SJCRH30 (cell line): ENCODE data around the gene AMIGO3. TPM values are rescaled to one million over a fixed set of nuclear protein-coding genes. Genes with fewer than 3 reads are reported as not detected.

Experiments
- DNase-seq, 2 experiments: peaks; one replicate each; pipeline ENCODE4 v3.0.0-alpha.2; 2015 to 2020
- H3K27ac ChIP-seq: fragments of 250-450 bp; sonication (Bioruptor Pico); 2 replicates; pipeline ENCODE4 v1.5.1; 2020; ENCODE audit warnings: mild to moderate bottlenecking, moderate library complexity
- H3K27me3 ChIP-seq: fragments of 250-450 bp; sonication (Bioruptor Pico); 2 replicates; pipeline ENCODE4 v1.5.1; 2020; ENCODE audit warnings: mild to moderate bottlenecking, moderate library complexity
- H3K36me3 ChIP-seq: fragments of 250-450 bp; sonication (Bioruptor Pico); 2 replicates; pipeline ENCODE4 v1.5.1; 2020; ENCODE audit warnings: mild to moderate bottlenecking, moderate library complexity
- H3K4me1 ChIP-seq: fragments of 250-450 bp; sonication (Bioruptor Pico); 2 replicates; pipeline ENCODE4 v1.5.1; 2020; ENCODE audit warnings: mild to moderate bottlenecking, moderate library complexity
- H3K4me3 ChIP-seq: fragments of 250-450 bp; sonication (Bioruptor Pico); 2 replicates; pipeline ENCODE4 v1.5.1; 2020; ENCODE audit warnings: mild to moderate bottlenecking, moderate library complexity
- H3K9me3 ChIP-seq: fragments of 250-450 bp; sonication (Bioruptor Pico); replicated peaks from 2 replicates; pipeline ENCODE4 v1.5.1; 2020; ENCODE audit warnings: mild to moderate bottlenecking, moderate library complexity
- total RNA-seq: library from RNA; depleted of rRNA; stranded (reverse); fragments of >200 nt; shearing (Covaris generic); gene quantifications from 2 replicates; pipeline ENCODE4 v1.2.3, GENCODE V29; 2014

Gene AMIGO3
- total RNA-seq, 1 experiment from 2014 or later = 4.2 TPM

- Histone ChIP-seq H3K27me3 (no peaks in the 10 kb centered on the region), H3K9me3 (no peaks in the 10 kb centered on the region), H3K27ac (no peak overlapping the region), H3K4me3 (no peak overlapping the region), H3K36me3 (peaks cover 21% of the 10 kb centered on the region), H3K4me1 (no peaks in the 10 kb centered on the region)
- DNase-seq = no peak
Observed at GRCh38 chr3:49733551-49733950, 14.1 kb upstream of the AMIGO3 start.

- DNase-seq = no peak
- Histone ChIP-seq H3K36me3 (peaks cover 21% of the 10 kb centered on the region), H3K9me3 (no peaks in the 10 kb centered on the region), H3K4me3 (no peak overlapping the region), H3K27me3 (no peaks in the 10 kb centered on the region), H3K27ac (no peak overlapping the region), H3K4me1 (no peaks in the 10 kb centered on the region)
Observed at GRCh38 chr3:49732597-49732996, 13.1 kb upstream of the AMIGO3 start.

DNA sequence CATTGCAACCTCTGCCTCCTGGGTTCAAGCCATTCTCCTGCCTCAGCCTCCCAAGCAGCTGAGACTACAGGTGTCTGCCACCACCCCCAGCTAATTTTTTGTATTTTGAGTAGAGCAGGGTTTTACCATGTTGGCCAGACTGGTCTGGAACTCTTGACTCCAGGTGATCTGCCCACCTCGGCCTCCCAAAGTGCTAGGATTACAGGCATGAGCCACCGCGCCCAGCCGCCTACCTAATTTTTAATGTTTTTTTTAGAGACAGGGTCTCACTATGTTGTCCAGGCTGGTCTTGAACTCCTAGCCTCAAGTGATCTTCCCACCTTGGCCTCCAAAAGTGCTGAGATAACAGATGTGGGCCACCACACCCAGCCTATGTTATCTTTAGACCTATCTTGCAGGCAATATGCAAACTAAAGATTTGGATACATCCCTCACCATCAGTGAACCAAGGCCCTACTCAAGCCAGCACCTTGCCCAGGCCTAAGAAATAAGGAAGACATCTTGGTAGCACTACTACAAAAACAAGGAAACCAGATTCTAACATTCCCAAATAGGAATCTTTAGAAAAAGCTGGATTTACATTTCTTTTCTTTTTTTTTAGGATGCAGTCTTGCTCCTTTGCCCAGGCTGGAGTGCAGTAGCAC is 10.6 kb upstream of the AMIGO3 start:
- Histone ChIP-seq H3K4me3 (no peak overlapping the region), H3K27ac (no peak overlapping the region), H3K9me3 (no peaks in the 10 kb centered on the region), H3K27me3 (no peaks in the 10 kb centered on the region), H3K36me3 (peaks cover 11% of the 10 kb centered on the region; the same call in 1 of the 2 replicates), H3K4me1 (no peaks in the 10 kb centered on the region)
- no peak for DNase-seq

- Histone ChIP-seq H3K27me3 (no peaks in the 10 kb centered on the region), H3K4me3 (no peak overlapping the region), H3K9me3 (no peaks in the 10 kb centered on the region), H3K27ac (no peak overlapping the region), H3K36me3 (peaks cover 7% of the 10 kb centered on the region; the same call in 1 of the 2 replicates), H3K4me1 (no peaks in the 10 kb centered on the region)
- no peak for DNase-seq
Observed at GRCh38 chr3:49727924-49728361, 8.5 kb upstream of the AMIGO3 start.

DNA sequence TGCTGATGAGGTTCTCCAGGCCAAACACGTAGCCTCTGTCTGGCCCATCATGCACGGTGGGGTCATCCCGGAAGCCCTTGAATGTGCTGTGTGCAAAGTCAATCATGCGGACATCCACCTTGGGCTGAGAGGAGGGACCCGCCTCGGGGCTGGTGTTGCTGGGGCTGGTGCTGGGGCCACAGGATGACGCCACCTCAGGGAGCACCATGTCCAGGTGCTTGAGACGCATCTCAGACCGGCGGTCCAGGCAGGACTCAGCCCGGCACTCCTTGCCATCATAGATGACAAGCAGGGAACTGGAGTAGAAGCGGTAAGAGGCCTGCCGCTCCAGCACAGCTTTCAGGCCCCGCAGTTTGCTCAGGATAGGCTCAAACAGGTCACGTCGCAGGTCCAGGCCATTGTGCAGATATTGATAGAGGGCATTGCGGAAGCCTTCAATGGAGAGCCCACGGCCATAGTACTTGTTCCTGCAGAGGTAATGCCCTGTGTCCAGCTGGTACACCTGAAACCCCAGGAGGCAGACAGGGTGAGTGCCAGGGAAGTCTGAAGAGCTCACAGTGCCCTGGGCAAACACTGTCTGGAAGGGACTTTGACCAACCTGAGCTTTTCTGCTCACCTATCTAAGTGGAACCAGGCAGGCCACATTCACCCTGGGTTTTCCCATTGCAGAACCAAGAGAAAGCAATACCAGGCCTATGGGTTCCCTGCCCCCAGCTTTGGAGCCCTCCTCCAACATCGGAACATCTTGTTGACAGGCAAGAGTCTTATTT is 7.9 kb upstream of the AMIGO3 start:
- Histone ChIP-seq H3K4me1 (no peaks in the 10 kb centered on the region), H3K36me3 (peaks cover 7% of the 10 kb centered on the region; the same call in 1 of the 2 replicates), H3K27me3 (no peaks in the 10 kb centered on the region), H3K27ac (no peak overlapping the region), H3K9me3 (no peaks in the 10 kb centered on the region), H3K4me3 (no peak overlapping the region)
- no peak for DNase-seq

DNA sequence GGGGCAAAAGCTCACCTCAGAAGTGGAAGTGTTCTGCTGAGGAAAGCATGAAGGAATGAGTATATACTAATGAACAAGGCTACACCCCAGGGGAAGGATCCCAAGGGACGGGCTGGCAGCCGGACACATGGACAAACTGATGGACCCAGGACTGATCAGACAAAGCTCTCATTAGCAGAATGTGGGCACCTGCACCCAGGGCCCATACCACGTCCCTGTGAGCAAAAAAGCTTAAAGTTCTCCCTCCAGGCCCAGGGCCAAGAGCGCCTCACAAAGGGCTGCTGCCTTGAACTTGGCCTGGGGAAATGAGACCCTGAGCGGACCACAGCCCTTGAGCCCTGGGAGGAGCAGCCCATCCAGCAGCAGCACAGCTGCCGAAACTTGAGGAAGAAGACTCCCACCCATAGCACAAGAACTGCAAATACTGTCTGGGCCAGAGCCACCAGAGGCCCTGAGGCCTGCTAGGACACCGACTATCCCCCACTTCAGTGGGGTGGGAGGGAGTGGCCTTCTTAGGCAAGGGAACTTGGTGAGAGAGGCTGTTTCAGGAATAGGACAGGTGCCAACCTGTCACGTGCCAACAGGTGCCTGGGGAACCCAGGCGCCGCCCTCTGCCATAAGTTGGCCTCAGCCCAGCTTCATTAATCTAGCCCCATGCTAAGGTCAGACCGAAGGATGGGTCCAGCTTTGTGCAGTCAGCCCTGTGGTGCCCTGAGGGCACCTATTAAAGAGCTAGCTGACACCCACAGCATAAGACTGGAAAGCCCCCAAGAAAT is 6.6 kb upstream of the AMIGO3 start:
- H3K27ac ChIP-seq = no peak overlapping the region
- H3K36me3 ChIP-seq = peaks cover 2% of the 10 kb centered on the region; the same call in 1 of the 2 replicates
- no peak for DNase-seq
- no peaks in the 10 kb centered on the region for H3K27me3 ChIP-seq
- H3K9me3 ChIP-seq = no peaks in the 10 kb centered on the region
- H3K4me3 ChIP-seq = no peak overlapping the region
- H3K4me1 ChIP-seq = no peaks in the 10 kb centered on the region

DNA sequence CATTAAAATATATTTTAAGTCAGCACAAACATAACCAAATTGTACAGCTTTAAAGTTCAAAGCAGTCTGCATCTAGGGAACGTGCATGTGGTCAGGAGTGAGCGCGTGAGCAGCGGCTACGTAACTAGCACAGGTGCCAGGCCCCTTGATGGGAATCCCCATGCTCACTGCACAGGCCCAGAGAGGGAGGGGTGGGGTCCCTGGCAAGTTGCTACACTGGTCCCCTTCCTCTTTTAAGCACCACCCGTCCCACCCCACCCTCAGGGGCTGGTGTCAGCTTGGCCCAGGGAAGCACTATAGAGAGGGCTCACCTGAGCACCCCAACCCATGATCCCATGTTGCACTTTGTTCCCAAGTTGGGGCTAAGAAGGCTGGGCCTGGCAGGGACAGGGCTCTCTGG is 5.1 kb upstream of the AMIGO3 start:
- Histone ChIP-seq H3K9me3 (no peaks in the 10 kb centered on the region), H3K4me1 (no peaks in the 10 kb centered on the region), H3K27me3 (no peaks in the 10 kb centered on the region), H3K36me3 (peaks cover 4% of the 10 kb centered on the region; the same call in 1 of the 2 replicates), H3K27ac (peak overlapping the region; percentile 69), H3K4me3 (peak overlapping the region; percentile 77)
- no peak for DNase-seq

DNA sequence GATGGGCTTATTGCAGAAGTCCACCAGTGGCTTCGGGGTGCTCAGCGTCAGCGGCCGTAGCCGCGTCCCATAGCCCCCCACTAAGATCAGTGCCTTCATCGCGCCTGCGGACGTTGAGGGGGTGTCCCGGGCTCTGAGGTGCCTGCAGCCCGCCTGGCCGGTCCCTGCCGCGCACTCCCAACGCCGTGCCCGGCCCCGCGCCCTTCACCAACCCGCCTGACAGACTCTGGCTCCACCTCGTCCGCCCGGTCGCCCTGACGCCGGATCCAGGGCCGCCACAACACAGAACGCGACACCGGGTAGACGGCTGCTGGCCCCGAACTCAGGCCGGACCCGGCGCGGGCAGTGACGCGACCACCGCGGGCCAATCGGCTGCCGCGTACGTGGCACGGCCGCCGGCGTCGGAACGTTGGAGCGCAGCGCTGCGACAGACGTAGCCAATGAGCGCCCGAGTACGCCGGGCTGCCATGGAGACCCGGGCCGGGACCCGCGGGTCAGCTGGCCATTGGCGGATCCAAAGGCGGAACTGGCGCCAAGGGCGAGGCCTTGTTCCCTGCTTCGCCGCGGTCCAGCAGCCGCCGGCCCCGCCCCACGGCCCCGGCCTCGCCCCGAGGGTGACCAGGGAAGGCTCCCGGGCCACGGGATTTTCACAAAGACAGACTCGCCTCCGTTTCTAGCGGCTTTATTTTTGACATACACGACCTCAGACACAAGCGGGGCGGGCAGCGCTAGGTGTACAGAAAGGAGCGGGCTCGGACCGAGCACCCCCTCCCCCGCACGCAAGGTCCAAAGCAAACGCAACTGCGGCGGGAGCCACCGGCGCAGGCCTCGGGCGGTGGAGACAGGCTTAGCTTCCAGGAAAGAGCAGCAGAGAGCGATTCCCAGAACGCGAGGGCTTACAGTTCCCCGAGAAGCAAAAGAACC is 4.4 kb upstream of the AMIGO3 start, which contains the start of gene GMPPB:
Gene GMPPB, minus strand, starts transcription at position 324 of the 924 bp plus-strand sequence. Its CDS starts 225 bp downstream, at position 99.
- H3K4me3 ChIP-seq = peak within 1 kb of the TSS; percentile 77
- no peaks in the 10 kb centered on the region for H3K4me1 ChIP-seq
- H3K27ac ChIP-seq = peak within 1 kb of the TSS; percentile 69
- DNase-seq = peak; percentile 94 to 96
- peaks cover 9% of the 10 kb centered on the region; the same call in 1 of the 2 replicates for H3K36me3 ChIP-seq
- H3K27me3 ChIP-seq = no peaks in the 10 kb centered on the region
- no peaks in the 10 kb centered on the region for H3K9me3 ChIP-seq

- H3K36me3 ChIP-seq = peaks cover 10% of the 10 kb centered on the region; the same call in 1 of the 2 replicates
- H3K27ac ChIP-seq = peak overlapping the region; percentile 69
- H3K4me3 ChIP-seq = peak overlapping the region; percentile 77
- no peaks in the 10 kb centered on the region for H3K4me1 ChIP-seq
- no peaks in the 10 kb centered on the region for H3K27me3 ChIP-seq
- DNase-seq = peak in 1 of 2 experiments; percentile 34
- H3K9me3 ChIP-seq = no peaks in the 10 kb centered on the region
Observed at GRCh38 chr3:49723296-49723627, 3.8 kb upstream of the AMIGO3 start.

- no peaks in the 10 kb centered on the region for H3K27me3 ChIP-seq
- H3K36me3 ChIP-seq = peaks cover 10% of the 10 kb centered on the region; the same call in 1 of the 2 replicates
- no peaks in the 10 kb centered on the region for H3K4me1 ChIP-seq
- H3K4me3 ChIP-seq = peak overlapping the region; percentile 77
- no peak for DNase-seq
- H3K9me3 ChIP-seq = no peaks in the 10 kb centered on the region
- no peak overlapping the region for H3K27ac ChIP-seq
Observed at GRCh38 chr3:49722896-49723295, 3.4 kb upstream of the AMIGO3 start.

DNA sequence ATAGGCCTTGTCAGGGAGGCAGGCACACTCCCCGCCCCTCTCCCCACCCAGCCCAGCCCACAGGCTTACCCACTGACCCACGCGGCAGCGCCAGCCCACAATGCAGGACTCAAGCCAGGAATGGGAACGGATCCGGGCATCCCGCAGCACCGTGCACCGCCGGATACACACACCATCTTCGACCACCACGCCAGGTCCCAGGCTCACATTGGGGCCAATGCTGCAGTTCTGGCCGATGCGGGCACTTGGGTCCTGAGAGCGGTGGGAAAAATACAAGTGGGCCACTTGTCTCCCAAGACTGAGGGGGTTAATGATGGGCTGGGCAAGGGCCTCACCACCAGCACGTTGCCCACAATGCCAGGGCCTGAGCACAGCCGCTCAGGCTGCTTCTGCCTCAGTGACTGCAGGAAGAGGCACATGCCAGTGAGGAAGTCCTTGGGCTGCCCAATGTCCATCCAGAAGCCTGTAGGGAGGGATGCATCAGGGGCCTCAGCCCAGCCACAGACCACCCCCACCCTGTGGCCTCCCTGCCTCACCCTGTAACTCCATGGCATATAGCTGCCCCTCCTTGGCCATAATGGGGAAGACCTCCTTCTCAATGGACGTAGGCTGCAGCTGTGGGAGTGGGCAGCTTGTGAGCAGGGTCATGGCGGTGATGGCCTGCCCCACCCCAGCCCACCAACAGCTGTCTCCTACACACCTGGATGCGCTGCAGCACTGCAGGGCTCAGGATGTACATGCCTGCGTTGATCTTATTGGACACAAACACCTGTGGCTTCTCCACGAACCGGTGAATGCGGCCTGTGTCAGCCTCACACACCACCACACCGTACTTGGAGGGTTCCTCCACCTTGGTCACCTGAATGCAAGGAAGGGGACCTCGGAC is 2.7 kb upstream of the AMIGO3 start:
- Histone ChIP-seq H3K4me1 (no peaks in the 10 kb centered on the region), H3K27ac (no peak overlapping the region), H3K4me3 (no peak overlapping the region), H3K27me3 (no peaks in the 10 kb centered on the region), H3K9me3 (no peaks in the 10 kb centered on the region), H3K36me3 (peaks cover 10% of the 10 kb centered on the region; the same call in 1 of the 2 replicates)
- DNase-seq = no peak

GRCh38 chr3:49721596-49721895 is 2.1 kb upstream of the AMIGO3 start:
- peaks cover 10% of the 10 kb centered on the region; the same call in 1 of the 2 replicates for H3K36me3 ChIP-seq
- H3K27me3 ChIP-seq = no peaks in the 10 kb centered on the region
- DNase-seq = no peak
- H3K4me3 ChIP-seq = no peak overlapping the region
- no peak overlapping the region for H3K27ac ChIP-seq
- no peaks in the 10 kb centered on the region for H3K9me3 ChIP-seq
- no peaks in the 10 kb centered on the region for H3K4me1 ChIP-seq

- Histone ChIP-seq H3K4me3 (no peak overlapping the region), H3K27ac (no peak overlapping the region), H3K27me3 (no peaks in the 10 kb centered on the region), H3K9me3 (no peaks in the 10 kb centered on the region), H3K4me1 (no peaks in the 10 kb centered on the region), H3K36me3 (peaks cover 10% of the 10 kb centered on the region; the same call in 1 of the 2 replicates)
- DNase-seq = no peak
Observed at GRCh38 chr3:49720855-49721595, 1.5 kb upstream of the AMIGO3 start.
